Fibroblast of skin of left biceps (primary cell): ENCODE results near the gene WNK1.

Source experiments
- DNase-seq, 2 experiments: peaks; one replicate each; pipeline ENCODE4 v3.0.0-alpha.2; 2013; ENCODE audit warnings: low read depth in 2 of 2

The WNK1 gene

DNA sequence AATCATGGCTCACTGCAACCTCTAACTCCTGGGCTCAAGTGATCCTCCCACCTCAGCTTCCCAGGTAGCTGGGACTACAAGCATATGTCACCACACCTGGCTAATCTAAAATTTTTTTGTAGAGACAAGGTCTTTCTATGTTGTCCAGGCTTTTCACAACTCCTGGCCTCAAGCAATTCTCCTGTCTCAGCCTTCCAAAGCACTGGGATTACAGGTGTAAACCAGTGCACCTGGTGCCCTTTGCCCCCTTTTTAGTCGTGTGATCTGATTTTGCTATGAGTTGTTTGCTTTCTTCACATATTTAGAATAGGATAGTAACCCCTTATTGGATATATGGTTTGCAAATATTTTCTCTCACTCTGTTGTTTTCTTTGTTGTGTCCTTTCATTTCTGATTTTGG lies 198.8 kb downstream of the WNK1 start:
- DNase-seq = no peak

DNA sequence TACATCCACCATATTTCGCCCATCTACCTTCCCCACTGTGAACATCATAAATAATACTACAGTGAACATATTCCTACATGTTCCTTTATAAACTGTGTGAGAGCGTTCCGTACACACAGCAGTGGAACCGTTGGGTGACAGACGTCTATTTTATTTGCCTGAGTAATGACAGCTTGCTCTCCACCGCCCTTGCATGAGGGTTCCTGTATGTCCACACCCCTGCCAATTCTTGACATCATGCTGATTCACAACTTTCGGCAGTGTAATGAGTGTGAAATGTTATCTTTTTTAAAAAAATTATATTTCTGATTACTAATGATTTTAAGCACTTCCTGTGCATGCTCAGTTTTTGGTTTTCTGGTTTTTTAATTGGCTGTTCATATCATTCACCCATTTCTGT lies 201.4 kb downstream of the WNK1 start:
- peak; percentile 23 to 29 for DNase-seq

DNA sequence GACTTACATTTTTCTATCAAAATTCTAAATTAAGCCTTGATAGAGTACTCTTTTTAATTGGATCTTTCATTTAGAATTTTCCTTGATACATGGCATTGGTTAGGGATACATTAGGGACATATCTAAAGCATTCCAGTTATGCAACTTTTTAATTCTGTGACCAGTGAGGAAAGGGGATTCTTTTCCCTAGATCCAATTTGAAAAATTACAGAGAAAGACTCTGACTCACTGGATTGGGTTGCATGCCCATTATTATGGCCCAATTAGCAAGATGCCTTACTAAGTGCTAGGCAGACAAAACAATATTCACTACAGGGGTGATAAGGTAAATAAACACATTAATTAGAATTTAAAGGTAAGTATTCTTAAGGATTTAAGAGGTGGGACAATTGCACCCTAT lies 202.4 kb downstream of the WNK1 start:
- no peak for DNase-seq

DNA sequence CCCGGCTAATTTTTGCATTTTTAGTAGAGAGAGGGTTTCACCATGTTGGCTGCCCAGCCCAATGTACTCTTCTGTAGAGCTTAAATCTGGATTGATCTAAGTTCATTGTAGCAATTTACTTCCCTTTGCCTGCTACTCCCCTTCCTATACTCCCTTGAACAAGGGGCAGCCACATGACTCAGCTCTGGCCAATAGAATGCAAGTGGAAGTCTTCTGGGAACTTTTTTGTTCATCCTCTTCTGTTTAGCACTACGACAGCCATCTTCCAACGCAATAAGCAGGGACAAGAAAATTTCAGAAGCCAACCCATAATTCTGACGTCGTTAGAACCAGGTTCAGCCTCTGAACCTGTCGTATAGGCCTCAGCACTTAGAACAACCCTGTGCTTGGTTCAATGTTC lies 203.6 kb downstream of the WNK1 start:
- no peak for DNase-seq

DNA sequence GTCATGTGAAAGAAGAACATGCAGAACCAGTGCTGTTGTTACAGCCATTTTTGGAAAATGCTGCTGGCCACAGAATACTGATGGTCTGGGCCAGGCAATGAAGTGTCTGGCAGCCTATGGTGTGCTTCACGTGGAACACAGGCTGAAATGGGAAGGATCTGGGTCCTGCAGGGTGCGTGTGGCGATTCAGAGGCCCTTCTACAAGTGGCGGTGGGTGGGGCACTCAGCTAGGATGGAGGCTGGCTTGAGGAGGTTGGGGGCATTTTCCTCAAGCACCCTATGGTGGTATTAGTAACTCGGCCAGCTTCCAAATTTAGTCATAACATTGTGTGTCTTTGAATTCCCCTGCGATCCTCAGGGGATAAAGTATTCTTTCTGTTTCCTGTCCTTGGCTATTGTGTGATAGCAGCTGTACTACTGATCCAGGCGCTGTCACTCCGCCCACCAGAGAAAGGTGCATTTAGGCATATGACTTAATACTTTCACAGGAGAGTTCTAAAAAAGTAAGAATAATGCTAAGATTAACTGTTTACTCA lies 206.3 kb downstream of the WNK1 start:
- DNase-seq = no peak
